Mammary epithelial cell (primary cell): ENCODE measurements around the gene APCDD1.

Source experiments
- EZH2 ChIP-seq: IDR thresholded peaks from 2 replicates; pipeline ENCODE4 v1.6.1; 2012; ENCODE audit warnings: low read length, inconsistent platforms, borderline replicate concordance
- TF ChIP-seq, protein P1 (sequence below), 2 donors: IDR thresholded peaks in 1 of 2; conservative IDR thresholded peaks in 1 of 2; 2 replicates each; pipeline ENCODE4 v1.5.1; 2011 to 2012; ENCODE audit warnings: inconsistent platforms in 2 of 2, low read length in 2 of 2, mild to moderate bottlenecking in 2 of 2, control low read depth in 1 of 2, low read depth in 1 of 2; ENCODE audit not compliant: insufficient read depth in 1 of 2; ENCODE audit errors: extremely low read depth in 1 of 2

- TF ChIP-seq, protein P1, sequence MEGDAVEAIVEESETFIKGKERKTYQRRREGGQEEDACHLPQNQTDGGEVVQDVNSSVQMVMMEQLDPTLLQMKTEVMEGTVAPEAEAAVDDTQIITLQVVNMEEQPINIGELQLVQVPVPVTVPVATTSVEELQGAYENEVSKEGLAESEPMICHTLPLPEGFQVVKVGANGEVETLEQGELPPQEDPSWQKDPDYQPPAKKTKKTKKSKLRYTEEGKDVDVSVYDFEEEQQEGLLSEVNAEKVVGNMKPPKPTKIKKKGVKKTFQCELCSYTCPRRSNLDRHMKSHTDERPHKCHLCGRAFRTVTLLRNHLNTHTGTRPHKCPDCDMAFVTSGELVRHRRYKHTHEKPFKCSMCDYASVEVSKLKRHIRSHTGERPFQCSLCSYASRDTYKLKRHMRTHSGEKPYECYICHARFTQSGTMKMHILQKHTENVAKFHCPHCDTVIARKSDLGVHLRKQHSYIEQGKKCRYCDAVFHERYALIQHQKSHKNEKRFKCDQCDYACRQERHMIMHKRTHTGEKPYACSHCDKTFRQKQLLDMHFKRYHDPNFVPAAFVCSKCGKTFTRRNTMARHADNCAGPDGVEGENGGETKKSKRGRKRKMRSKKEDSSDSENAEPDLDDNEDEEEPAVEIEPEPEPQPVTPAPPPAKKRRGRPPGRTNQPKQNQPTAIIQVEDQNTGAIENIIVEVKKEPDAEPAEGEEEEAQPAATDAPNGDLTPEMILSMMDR (conservative IDR thresholded peaks at IDR 0.05 in 1 of 2, IDR thresholded peaks at IDR 0.05 in 1 of 2; ENCODE audit: extremely low read depth in 1 of 2, insufficient read depth in 1 of 2, low read depth in 1 of 2, low read length in 2 of 2) = no peak
- no peak for TF ChIP-seq EZH2
Measured at GRCh38 chr18:10524507-10525370, 70.3 kb downstream of the APCDD1 start.
